ENCODE results near the gene STAMBP.
"Not testable (repeated sequence)": the region's sequence is repeated elsewhere in the genome, so short reads cannot be mapped to it uniquely, and the experiment has no call there.

Gene STAMBP

DNA sequence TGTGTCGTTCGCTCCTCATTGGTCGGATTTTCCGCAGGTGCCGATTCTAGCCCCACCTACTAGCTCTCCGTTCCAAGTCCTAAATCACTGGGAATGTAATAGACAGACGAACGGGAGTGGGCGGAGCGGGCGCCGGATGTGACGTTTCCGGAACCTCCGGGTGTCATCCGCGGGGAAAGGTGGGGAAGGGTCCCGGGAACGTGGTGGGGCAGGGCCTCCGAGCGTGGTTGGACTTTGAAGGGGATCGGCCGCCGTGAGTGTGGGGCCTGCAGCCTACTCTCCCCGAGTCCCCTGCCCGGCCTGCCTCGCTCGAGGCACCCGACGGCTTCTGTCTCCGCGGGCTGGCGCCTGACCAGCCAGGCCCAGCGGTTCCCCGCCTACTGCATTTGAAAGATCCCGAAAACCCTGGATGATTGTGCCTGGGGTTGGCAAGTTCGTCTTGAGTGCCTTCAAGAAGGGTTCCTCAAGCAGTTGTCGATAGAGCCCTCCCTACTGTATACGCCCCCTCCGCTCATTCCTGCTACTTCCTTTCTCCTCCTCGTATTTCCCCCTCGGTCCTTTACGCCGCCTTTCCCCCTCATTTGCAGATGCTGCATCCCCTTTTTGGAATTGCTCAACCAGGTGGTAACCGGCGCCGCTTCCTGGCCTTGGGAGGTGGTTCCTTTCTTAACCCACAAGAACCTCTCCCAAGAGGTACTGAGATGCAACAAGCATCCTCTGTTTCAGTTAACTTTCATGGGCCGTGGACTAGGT is at the start of gene STAMBP:
Gene STAMBP (plus strand): TSS at position 144 of the 753 bp plus-strand sequence. CDS start 1,896 bp downstream, outside the sequence.
- DNase-seq = peak; percentile 92

DNA sequence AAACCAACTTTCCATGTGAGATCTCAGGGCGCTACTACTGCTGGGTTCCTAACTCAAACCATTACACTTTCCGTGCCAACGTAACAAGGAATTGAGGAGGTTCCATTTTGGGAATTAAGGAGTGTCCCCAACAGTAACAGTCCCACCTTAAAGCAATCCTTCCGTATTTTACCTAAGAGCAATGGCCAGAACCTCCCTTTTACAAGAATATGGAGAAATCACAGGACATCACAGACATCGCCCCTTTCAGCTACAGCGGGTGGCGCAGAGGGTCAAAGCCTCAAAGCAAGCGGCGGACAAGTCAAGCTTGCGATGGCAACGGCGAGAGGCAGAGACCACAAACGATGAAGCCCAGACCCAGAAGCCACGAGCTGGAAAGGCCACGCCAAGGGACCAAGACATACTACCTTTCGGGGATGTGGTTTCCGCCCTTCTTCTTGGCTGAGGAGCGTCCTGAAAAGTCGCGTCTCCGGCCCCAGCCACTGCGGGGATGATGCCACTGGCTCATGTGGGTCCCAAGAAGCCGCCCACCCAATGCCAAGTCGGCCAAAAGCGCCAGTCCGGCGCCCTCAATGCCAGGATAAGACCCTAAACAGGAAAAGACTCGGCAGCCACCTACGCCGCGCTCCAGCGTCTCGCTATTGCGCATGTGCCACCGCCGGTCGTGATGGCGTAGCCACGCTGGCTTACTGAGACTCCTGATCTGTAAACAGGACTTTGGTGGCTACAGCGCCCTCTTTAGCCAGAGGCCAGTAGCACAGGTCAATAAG is 49.1 kb upstream of the STAMBP start, which contains the start of gene DUSP11:
Gene DUSP11 (minus strand): TSS at position 637 of the 770 bp plus-strand sequence. CDS start 129 bp downstream, at position 508.
- peak; percentile 96 for DNase-seq

DNA sequence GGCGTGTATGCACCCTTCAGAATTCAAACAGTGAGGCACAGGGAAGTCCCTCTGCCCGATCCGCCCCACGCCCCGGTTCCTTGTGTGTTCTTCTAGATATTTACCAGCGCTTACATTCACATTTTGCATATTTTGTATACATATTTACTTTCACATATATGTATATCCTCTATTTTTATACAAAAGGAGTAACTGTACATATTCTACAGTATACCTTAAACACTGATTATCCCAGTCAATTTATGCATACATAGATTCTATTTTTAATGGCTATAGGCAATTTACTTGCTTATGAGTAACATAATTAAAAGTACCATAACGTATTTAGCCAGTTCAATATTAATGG is 48.6 kb upstream of the STAMBP start:
- DNase-seq = no peak

DNA sequence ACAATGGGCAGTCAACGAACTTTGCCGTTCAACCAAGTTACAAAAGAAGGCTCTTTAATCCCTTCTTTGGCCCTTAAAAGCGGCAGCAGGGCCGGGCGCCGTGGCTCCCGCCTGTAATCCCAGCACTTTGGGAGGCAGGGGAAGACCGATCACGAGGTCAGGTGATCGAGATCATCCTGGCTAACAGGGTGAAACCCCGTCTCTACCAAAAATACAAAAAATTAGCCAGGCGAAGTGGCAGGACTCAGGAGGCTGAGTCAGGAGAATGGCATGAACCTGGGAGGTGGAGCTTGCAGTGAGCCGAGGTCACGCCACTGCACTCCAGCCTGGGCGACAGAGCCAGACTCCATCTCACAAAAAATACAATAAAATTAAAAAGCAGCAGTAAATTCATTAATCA is 45.4 kb upstream of the STAMBP start:
- DNase-seq = not testable (repeated sequence)

DNA sequence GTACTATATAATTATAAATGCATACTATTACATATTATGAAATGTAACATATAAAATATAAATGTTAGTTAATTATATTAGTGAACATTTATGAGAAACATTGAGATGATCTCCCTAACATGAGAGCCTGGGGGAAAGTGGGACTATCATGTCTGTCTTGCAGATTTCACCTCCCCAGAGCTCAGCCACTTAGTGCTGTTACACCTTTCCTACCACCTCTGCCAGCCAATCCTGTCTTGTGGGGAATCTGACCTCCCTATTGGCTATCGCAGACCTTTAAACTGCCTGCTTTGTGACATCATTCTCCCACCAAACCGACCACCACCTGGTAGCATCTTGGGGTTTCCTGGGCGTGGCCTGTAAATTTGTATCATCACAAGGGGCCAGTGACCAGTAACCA is 44.9 kb upstream of the STAMBP start, which contains the start of gene C2orf78:
Gene C2orf78 (plus strand): TSS at position 301 of the 400 bp plus-strand sequence. CDS start 127 bp downstream, outside the sequence.
- not testable (repeated sequence) for DNase-seq

DNA sequence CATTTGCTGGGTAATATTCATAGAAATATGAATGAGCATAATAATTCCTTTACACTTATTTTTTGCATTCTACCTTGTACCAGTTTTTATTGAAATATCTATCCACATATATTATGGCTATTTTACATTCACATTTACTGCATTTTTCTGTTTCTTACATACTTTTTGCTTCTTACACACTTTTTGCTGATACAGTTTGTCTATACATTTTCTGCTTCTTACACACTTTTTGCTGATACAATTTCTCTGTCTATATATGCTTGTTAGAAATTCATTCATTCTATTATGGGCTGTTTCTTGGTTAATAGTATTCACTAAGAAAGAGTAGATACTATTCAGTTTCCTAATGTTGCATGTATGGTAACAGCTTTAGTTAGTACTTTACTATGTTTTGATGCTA is 16.9 kb upstream of the STAMBP start:
- no peak for DNase-seq

DNA sequence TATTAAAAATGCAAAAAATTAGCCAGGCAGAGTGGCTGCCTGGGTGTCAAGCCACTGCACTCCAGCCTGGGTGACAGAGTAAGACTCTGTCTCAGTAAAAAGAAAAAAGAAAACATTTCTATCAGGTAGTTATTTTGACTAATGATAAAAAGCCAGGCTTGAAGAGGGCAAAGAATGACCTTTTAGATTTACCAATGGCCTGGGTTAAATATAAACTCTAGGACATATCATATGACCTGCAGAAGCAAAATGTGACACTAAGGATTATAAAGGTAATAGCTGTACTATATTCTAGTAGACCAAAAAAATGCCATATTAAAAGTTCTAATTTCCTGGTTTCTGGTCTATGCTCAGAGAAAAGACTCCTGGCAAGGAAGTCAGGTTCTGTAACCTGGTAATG is 16.1 kb upstream of the STAMBP start:
- no peak for DNase-seq

DNA sequence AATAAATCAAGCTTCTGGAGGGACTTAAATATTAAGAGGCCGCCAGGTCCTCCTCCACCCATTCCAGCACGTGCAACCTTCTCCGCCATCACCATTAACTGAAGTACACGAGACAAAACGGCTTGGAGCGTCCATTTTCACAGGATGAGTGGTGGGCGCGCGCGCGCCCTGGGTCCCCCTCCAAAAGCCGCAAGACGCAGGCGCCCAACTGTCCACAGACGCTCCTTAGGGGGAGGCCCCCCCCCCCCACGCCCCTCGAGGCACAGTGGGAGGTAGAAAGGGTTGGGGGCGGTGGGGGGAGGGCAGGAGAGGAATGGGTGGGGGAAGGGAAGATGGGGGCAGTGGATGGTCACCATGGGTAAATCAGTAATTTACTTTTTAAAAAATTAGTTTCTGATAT is 10.5 kb upstream of the STAMBP start:
- no peak for DNase-seq

DNA sequence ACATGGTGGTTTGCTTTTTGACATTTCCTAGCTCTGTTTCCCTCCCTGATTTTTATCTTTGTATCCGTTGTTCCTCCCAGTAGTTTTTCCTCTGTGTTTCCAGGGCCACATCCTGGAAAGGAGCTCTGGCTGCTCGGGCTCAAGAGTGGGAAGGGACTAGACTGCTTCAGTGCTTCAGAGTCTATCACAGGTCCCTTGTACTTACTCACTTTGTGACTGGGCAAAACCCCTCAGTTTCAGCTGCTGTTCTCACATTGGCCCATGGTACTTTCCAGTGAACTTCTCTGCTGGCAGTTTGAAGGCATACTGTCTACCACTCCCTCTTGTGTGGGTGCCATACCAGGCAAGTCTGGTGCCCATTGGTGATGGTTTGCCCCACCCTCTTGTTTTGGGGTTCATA is 7.5 kb upstream of the STAMBP start:
- DNase-seq = peak; percentile 58

DNA sequence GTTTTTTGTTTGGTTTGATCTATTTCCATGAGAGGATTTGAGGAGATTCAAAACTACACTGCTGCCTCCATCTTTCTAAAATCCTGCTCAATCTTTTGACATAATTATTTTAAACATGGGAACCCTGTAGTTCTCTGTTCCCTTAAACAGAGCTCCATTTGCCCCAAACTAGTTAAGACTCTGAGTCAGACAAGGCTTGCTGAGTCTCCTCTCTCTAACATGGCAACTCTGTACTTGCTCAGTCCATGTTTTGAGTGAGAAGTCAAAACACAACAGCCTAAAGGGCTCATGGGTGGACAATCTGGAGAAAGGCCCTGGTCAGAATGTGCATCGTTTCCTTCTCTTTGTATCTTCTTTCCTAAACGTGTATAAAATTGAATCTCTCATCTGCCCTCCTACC is 7.1 kb upstream of the STAMBP start:
- DNase-seq = no peak

DNA sequence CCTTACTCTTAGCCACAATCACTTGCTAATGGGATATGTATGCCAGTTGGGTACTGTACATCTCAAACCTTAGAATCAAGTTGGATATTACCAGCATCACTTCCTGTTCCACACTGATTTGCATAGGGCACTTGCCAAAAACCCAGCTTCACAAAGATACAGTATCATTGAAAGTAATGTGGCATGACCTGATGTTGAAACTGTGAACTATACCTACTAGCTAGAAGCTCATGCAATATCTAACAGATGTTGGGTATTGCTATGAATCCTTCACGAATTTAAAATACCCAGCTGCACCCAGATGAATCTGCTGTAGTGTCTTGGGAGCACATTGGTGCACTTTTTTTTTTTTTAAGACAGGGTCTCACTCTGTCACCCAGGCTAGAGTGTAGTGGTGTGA is 6.5 kb upstream of the STAMBP start:
- DNase-seq = no peak

DNA sequence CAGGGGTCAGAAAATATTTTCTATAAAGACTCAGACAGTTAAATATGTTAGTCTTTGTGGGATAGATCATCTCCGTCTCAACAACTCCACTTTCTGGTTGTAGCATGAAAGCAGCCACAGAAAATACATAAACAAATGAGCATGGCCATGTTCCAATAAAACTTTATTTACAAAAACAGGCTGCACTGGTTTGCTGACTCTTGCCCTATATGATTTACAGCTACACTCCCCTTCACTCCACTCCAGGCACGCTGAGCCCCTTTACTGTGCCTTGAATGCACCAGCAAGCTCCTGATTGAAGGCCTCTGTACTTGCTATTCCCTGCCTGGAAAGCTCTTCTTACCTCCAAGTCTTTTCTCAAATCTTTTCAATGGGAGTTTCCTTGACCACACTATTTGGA is 5.8 kb upstream of the STAMBP start:
- no peak for DNase-seq

DNA sequence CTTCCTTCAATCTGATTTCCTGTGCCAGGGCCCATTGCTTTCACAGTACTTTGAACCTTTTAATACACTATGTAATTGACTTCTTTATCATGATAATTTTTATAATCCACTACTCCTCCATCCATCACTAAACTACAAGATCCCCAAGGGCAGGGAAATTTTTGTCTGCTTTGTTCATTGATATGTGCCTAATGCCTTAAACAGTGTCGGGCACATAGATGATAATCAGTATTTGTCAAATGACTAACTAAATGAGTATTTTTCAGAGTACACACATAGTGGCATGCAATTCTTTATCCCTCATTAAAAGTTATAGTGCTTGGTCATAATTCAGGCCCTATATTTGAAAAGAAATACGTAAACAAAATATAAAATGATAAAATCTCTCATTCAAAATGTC is 5.3 kb upstream of the STAMBP start:
- DNase-seq = no peak

DNA sequence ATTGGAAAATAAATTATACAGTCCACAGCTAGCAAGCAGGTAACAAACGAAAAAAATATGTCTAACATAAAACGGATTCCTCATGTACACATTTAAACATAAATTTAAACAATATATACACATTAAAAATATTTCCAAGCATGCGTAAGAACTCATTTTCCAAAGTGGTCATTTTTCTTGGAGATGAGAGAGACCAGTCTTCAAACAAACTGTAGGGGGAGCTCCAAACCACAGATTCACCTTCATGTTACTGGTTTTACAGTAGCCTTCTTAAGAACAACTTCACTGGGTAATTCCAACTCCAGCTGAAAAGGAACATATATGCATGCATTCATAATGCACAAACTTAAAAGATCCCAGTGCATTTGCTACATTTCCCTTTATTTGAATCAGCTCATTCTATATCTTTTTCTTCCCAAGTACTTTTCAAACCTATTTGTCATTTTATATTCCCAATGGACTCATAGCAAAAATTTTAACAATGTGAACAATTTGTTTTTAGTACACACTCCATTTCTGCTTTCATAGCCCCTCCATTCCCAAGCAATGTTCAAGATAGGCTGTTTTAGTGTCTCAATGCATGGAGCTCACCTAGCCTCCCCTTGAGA is 4.7 kb upstream of the STAMBP start:
- DNase-seq = no peak

DNA sequence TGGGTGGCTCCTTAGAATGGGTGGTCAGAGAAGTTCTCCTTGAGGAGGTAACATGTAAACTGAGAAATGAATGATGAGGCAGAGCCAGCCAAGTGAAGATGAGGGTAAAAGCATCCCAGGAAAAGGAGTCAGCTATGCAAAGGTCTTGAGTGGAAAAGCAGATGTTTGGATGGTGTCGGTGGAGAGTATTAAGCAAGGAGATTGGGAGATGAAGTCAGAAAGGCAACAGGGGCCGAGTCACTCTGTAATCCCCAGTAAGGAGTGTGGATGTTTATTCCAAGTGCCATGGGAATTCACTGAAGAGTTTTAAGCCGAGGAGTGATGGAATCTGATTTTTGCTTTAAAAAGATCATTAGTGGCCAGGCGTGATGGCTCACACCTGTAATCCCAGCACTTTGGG is 3.4 kb upstream of the STAMBP start:
- DNase-seq = no peak

DNA sequence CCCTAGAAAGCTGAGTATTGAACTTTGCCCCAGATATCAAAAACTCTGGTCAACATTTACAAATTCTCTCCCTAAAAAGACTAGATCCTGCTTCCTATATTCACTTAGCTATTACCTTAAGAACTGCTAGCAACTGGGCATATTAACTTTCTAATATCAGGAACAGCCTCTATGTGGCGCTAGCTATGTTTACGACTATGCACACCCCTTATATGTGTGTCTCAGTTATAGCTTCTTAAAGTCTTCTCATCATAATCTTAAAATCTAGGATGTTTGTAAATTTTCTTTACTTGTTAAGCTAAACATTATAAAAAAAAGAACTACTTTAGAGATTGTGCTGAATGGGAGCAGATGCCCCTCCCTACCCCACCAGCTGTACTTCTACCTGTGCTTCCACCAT is 1.7 kb upstream of the STAMBP start:
- no peak for DNase-seq

DNA sequence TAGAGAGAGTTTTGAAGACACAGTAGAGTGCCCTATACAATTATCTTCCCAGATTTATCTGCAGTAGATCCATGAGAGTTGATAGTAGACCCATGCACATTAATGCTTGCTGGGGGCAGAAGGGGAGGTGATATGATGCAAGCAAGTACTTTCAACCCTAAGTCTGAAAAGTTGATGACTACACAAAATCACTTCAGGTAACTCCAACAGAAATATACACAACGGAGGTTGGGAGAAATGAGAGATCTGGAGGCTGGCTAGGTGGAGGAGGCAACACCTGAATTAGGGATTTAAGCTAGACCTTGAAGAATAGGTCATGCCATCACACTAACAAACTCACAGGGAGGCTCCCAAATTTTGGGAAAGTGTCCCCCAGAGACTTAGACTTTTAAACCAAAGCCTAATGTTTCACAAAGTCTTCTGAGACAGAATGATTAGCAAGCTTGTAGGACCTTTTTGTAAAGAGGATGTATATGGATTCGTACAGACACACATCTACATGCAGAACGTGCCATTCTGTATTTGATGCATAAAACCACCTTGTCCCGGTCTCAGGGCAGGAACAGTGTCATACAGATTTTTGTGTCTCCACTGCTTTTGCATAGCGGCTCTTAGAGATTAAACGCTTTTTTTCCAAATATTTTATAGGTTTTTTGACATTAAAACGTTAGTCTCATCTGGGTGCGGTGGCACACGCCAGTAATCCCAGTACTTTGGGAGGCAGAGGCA is 937 bp upstream of the STAMBP start:
- no peak for DNase-seq

DNA sequence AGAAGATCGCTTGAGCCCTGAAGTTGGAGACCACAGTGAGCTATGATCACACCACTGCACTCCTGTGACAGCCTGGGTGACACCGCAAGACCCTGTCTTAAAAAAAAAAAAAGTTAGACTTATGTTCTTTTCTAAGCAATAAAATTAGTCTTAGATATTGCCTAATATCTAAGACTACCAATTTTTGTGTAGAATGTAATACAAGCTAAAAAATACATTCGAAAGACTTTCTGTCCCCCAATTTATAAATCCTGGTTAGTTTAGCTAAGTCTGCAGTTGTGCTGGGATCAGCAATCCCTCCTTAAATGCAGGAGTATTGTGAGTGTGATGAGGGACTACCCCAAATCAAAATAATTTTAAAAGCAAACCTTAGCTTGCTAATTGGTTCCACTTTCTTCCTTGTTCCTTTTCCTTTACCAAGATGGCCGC is 358 bp upstream of the STAMBP start:
- no peak for DNase-seq

DNA sequence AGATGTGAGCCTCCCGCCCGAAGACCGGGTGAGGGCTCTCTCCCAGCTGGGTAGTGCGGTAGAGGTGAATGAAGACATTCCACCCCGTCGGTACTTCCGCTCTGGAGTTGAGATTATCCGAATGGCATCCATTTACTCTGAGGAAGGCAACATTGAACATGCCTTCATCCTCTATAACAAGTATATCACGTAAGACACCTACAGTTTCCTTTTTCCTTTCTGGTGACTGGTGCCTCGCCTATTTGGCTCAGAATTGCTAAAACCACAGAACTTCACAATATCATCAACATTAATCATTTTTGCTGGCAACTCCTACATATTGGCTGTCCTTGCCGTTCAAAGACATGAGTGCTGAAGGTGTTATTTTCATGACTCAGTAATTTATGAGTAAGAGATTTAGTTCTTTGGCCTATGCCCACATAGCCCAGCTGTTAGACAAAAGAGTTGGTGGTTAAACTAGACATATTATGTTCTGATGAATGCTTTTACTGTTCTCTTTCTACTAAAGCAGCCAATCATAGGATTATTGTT is 2.2 kb downstream of the STAMBP start:
- peak; percentile 50 for DNase-seq

DNA sequence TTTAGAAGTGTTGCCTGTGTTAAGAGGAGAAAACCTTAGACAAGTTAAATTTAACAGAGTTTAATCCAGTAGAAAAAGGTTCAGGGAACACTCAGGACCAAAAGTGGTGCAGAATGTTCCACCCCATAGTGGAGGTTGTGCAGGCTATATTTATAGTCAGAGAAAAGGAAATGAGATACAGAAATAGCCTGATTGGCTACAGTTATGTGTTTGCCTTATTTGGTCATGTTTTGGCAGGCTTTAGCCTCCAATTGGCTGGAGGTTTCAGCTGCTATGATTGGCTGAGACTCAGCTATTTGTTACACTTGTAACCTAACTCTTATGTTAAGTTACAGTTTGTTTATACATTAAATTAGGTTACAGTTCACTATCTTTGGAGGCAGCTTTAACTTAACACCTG is 4.2 kb downstream of the STAMBP start:
- no peak for DNase-seq

DNA sequence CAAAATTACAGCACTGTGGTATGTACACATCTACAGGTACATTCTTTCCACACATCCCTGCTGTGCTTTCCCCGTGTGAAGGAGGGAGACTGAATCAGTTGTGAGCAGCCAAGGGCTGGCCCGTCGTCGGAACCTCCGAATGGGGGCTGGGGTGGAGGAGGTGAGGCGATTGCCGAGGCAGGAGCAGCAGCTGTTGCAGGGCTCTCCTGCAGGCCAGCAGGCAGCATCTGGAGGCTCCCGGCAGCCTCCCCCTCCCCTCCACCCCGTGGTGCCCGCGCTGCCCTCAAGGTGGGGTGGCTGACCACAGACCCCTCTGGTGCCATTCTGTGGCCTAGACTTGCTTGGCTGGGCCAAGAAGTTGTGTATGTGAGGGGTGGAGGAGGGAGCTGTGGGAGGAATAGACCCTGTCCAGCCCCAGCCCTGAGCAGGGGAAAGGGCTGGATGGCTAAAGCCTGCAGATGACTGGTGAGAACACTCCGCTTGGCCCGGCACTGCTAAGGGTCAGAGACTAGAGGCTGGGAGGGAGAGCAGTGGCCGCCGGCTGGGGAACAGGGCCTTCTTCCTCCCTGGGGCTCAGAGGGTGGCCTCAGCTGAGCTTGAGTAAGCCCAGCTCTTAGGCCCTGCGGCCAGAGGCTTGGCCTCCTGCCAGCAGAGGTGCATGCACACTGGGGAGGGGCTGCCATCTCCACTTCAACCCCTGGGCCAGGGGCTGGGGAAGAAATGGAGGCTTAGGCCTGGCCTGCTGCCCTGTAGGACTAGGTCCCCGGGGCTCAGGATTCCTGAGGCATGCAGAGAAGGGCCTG is 7.6 kb downstream of the STAMBP start:
- no peak for DNase-seq

Measured in stimulated activated CD4-positive, alpha-beta T cell treated with anti-CD3 and anti-CD28 coated beads, Interleukin-1b, Interleukin-23, amount 100 ng/mL, for 48 hours (primary cell).